Liver (tissue), 3 donors: ENCODE measurements around the gene SPTBN1.
A peak's percentile ranks its signal among the peaks of the same experiment; 100 is the strongest.

ENCODE experiments used
- ATF3 ChIP-seq: IDR thresholded peaks from 2 replicates; pipeline ENCODE4 v1.6.1; 2016; ENCODE audit warnings: antibody characterized with exemption
- CTCF ChIP-seq: fragments of 150-350 bp; IDR thresholded peaks from 2 replicates; pipeline ENCODE4 v1.5.1; 2017; ENCODE audit warnings: improper control_type of control experiment, low read depth, low read length; ENCODE audit not compliant: missing input control
- GABPA ChIP-seq, 2 donors: IDR thresholded peaks in 1 of 2; conservative IDR thresholded peaks in 1 of 2; 2 replicates each; pipeline ENCODE4 v1.6.1; 2016; ENCODE audit warnings: antibody characterized with exemption in 2 of 2, mild to moderate bottlenecking in 1 of 2, moderate library complexity in 1 of 2
- JUND ChIP-seq, 2 donors: IDR thresholded peaks; 2 replicates each; pipeline ENCODE4 v1.6.1; 2016; ENCODE audit warnings: antibody characterized with exemption in 2 of 2
- MAX ChIP-seq: IDR thresholded peaks from 2 replicates; pipeline ENCODE4 v1.6.1; 2016; ENCODE audit warnings: antibody characterized with exemption
- NR2F2 ChIP-seq: IDR thresholded peaks from 2 replicates; pipeline ENCODE4 v1.6.1; 2016; ENCODE audit warnings: antibody characterized with exemption
- RAD21 ChIP-seq, 2 donors: IDR thresholded peaks; 2 replicates each; pipeline ENCODE4 v1.6.1; 2016; ENCODE audit warnings: antibody characterized with exemption in 2 of 2, mild to moderate bottlenecking in 2 of 2
- REST ChIP-seq: IDR thresholded peaks from 2 replicates; pipeline ENCODE4 v1.6.1; 2016; ENCODE audit warnings: antibody characterized with exemption, mild to moderate bottlenecking
- RXRA ChIP-seq, 2 donors: IDR thresholded peaks; 2 replicates each; pipeline ENCODE4 v1.6.1; 2017 to 2018; ENCODE audit warnings: antibody characterized with exemption in 2 of 2, mild to moderate bottlenecking in 1 of 2
- SP1 ChIP-seq: IDR thresholded peaks from 2 replicates; pipeline ENCODE4 v1.6.1; 2018; ENCODE audit warnings: antibody characterized with exemption, mild to moderate bottlenecking
- TAF1 ChIP-seq: conservative IDR thresholded peaks from 2 replicates; pipeline ENCODE4 v1.6.1; 2016; ENCODE audit warnings: antibody characterized with exemption, mild to moderate bottlenecking
- YY1 ChIP-seq: IDR thresholded peaks from 2 replicates; pipeline ENCODE4 v1.6.1; 2016; ENCODE audit warnings: antibody characterized with exemption, mild to moderate bottlenecking
- donor health status: healthy.
- donor health status: healthy.

GRCh38 chr2:54704688-54705605, 248.8 kb downstream of the SPTBN1 start:
- TF ChIP-seq CTCF (peak; percentile 75), REST (no peak), RAD21 (IDR thresholded peaks at IDR 0.05) (peak; percentile 89 to 90), ATF3 (no peak), RXRA (IDR thresholded peaks at IDR 0.05) (no peak), MAX (no peak), GABPA (IDR thresholded peaks at IDR 0.05 in 1 of 2, conservative IDR thresholded peaks at IDR 0.05 in 1 of 2) (no peak), SP1 (no peak), NR2F2 (no peak), YY1 (no peak), TAF1 (no peak), JUND (IDR thresholded peaks at IDR 0.05) (no peak)
